ENCODE results near the gene OSM.

The OSM gene

DNA sequence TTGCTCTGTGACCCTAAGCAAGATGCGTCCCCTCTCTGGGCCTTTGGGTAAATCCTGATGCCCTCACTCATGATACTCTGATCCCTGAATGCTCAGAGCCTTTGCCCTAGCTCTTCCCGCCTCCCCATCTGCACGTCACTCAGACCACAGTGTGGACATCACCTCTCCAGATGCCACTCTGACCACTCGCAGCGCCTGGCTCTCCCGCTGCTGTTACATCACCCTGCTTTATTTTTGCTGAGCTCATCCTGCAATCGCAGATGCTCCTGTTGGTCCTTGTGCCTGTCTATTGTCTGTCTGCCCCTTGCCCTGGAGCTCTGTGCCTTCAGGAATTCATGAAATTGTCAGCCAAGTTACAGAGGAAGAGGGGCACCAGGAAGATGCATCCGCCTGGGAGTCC, 5.5 kb downstream of the OSM start:
- DNase-seq: no peak

DNA sequence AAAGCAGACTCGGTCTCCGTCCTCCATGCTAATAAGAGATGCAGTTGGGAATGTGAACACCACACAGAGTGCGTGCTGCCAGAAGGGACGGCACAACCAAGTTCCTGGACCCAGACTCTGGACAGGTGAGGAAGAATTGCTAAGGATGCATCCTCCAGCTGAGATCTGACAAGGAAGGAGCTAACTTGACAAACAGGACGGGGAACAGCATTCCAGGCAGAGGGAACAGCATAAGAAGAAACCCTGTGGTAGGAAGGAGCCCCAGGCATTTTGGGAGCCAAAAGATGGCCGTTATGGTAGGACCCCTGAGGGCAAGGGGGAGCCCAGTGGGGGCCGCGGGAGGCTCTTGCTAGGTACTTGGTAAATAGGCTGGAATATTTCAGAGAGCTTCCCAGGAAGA, 6.0 kb downstream of the OSM start:
- no peak for DNase-seq

DNA sequence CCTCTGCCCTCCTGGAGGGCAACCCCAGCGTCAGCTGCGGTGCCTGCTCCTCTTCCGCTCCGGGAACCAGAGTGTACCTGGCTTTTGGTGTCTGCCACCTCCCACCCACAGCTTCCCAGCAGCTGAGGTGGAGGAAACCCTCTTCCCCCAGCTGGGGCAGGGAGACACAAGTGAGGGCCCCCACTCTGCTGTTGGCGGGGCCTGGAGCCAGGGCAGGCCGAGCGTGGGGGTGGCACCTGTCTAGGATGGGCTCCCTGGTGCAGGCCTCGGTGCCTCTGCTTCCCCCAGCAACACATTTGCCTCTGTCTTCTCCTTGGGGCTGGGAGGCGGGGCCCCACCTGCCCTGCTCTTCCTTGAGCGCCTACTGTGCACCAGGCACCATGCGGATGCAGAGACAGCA, 6.4 kb downstream of the OSM start:
- DNase-seq: no peak

DNA sequence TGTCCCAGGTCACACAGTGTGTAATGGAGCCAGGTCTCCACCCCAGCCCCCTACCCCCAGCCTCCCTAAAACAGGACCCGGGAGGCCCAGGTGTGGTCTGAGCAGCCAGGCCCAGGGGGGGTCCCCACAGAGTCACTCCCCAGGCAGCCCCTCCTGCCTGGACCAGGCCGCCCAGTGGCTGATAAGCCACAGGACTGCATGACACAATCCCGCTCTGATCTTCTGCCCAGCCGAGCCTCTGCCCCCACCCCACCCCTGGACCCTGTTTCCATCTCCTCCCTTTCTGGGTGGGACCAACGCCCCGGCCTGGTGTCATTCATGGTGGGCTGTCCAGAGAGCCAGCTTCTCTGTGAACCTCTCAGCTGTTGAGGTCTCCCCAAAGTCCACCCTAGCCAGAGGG, 12.3 kb downstream of the OSM start:
- DNase-seq: no peak

DNA sequence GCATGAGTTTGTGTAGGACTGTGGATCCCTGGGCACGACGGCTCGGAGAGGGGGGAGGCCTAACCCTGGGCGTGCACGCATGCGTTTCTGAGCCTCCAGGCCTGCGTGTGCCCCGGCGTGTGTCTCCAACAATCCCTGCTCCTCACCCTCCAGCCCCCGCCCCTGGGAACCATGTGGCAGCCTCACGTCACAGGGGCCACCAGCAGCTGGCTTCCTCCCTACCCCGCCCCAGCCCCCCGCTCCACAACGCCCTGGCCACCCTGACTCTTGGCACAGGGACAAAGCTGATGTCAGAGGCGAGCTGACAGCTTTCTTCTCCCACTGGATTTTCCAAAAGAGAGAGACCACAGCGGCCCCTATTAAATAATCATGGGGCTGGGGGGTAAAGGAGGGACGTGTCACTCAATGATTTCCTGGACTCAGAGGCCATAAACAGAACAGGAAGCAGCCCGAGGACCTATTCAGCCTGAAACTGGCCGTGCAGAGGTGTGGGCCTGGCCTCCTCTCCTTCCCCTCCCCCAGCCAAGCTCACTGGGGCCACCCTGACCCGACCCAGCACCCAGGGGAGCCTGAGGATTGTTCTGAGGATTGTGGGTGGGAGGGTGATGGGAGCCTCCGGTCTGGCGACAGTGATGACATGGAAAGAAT, 13.3 kb downstream of the OSM start:
- peak; percentile 87 for DNase-seq

DNA sequence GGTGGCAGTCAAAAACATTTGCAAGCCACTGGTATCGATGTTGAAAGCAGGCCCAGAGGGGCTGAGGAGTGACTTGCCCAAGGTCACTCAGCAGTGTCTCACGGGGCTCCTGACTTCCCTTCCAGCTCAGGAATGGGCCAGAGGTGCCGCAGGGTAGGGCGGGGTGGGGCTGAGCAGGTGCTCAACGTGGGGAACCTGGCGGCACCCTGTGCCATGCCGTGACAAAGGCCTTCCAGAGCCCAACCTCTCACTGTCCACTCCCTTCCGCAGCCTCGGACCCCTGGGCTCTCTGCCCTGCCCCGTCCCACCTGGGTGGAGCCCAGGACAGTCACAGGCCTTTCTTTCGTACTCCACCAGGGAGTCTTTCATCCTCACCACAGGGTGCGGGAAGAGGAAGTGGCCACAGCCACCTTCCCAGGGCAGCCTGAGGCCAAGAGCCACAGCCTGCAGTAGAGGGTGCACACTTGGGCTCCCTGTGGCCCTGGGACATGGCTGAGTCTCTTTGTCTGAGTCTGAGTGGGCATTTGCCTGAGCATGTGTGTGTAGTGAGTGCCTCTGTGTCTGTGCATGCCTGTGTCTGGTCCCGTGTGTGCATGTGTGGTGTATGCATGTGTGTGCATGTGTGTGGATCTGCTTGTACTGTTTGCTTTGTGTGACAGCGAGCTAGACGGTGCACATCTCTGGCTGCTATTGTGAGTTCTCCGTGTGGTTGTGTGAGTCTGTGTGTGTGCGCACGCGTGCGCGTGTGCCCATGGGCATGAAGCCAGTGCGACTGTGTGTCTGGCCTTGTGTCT, 14.0 kb downstream of the OSM start:
- no peak for DNase-seq

DNA sequence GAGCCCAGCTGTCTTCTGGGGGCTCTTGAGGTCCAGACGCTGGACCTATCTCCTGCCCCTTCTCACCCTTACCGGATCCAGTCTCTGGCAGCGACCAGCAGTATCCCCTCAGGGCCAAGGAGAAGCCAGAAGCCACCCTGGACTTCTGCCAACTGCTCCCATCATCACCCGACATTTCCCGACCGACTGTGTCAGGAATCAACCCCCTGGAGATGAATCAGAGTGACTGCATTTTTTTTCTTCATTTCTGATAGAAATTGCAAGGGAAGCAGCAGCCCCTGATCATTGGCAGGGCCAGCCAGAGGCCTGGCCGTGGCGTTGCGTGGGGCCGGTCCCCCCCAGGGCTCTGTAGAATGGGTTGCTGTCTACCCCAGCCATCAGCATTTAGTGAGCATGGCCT, 14.9 kb downstream of the OSM start:
- peak; percentile 63 for DNase-seq

DNA sequence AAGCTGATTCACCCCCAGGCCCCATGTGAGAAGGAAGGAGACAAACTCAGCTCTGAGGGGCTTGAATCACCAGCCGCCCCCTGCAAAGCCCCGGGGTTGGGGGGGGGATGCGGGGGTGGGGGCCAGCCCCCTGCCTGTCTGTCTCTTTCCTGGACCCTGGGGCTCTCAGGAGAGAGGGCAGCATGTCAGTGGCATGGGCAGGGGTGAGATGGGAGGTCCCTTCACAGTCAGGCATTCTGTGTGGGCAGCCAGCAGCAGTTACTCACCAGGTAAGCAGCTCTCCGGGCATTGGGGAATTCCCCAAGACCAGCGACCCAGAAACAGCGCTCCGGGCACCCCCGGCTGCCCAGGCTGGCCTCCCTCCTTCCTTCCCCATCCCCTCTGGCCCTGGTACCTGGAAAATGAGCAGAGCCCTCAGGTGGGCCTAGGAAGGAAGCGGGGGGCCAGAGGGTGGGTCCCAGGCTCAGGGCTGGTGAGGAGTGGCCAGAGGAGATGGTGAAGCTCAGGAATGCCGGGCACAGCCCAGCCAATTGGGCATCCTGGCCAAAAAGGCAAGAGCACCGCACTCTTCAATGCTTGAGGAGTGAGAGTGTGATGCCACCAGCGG, 15.9 kb downstream of the OSM start:
- DNase-seq: no peak

DNA sequence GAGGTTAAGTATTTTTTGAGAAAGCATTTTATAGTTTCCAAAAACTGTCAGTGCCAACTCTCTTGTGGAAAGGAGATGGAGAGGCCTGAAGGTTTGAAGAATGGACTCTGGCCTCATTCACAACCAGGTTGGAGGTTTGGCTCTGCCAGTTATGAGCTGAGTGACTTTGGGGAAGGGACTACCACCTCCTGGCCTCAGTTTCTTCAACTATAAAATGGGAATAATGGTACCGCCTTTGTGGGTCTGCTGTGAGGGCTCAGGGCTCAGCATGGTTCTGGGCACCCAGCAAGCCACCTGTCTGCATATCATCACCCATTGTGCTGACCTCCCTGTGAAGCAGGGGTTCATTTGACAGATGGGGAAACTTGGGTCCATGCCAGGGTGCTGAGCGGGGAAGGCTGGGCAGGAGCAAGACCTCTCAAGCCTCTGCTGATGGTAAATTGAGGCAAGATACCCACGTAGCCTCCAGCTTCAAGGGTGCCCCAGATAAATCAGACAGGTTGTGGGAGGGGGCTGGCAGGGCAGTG, 16.5 kb downstream of the OSM start:
- DNase-seq: no peak

DNA sequence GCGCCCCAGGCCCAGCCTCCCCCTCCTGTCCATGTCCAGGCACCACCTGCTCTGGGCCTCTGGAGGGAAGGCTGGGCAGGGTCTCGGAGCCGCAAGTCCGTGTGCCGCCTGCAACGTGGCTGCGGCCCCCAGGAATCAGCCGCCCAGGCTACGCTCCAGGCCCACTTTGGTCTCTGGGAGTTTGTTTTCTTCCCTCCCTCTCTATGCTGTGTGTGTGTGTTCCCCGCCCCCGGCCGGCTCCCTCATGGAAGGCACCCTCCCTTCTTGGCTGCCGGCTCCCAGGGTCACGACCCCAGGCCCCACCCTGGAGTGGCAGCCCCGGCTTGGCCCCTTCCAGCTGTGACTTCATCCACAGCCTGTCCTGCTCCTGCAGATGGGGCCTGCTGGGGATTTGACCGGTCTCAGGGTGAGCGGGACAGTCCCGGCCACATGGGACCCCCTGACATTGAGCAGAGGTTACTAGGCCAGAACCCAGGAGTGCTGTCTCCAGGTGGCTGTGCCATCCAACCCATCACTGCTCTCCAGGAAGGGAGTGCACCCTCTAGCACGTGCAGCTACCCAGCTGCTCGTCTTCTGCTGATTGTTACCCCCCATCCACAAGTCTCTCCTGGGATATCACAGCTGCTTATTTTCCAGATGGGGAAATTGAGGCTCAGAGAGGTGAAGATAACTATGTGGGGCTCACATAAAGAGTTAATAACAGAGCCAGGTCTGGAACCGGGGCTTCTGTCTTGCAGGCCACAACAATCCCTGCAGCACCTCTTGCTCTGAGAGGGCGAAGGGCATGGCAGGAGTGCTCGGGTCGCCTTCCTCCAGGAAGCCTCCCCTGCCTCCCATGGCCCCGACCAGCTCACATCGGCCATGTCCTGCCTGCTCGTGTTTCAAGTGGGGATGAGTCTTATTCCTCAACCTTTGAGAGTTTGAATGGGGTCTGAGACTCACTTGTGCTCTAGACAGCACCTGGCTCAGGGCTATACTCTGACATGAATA, 17.3 kb downstream of the OSM start:
- DNase-seq: no peak

DNA sequence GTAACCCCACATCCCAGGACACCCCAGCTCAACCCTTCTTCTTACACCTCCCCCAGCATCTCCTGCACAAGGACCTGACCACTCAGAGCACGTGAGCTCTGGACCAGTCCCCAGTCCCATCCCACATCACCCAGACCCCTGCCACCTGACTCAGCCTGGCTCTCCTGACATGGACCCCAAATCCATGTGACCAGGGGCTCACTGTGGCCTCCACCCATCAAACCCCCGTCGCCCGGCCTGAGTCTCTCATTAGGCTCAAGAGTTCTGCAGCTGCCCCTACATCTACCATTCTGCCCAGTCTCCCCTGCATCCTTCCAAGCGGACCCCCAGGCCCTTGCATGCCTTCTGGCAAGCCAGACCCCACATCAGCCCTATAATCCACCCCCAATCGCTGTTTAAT, 18.2 kb downstream of the OSM start:
- no peak for DNase-seq

DNA sequence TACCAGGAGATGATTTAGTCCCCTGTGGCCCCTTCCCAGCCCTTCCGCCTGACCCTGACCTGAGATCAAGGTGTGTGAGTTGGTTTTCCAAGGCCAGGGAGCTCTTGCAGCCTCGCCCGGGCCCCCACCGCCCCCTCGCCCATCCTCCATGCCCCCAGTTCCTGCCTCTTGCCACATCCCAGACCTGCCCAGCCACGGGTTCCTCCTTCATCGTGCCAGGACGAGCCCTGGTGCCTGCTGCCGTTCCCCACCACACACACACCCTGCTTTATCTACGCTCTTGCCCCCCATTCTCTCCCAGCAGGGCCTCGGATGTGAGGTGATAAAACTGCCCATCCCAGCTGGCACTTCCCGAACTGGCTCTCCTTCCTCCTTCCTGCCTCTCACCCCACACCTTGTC, 18.7 kb downstream of the OSM start:
- DNase-seq: no peak

DNA sequence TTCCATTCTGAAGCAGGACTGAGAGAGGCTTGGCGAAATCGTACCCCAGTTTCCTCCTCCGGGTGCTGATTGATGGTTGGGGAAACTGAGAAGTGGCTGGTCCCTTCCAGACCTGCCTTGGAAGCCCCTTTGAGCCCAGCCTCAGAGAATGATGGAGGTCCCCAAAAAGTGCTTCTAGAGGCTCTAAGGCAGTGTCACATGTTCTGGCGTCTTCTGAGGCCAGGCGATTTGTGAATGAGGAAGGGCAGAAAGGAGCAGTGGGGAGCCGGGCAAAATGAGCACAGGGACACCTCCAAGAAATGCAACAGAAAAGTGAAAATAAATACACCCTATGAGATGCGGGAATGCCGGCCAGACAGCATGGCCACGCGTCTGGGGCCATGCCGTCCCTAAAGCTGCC, 19.1 kb downstream of the OSM start:
- DNase-seq: no peak

DNA sequence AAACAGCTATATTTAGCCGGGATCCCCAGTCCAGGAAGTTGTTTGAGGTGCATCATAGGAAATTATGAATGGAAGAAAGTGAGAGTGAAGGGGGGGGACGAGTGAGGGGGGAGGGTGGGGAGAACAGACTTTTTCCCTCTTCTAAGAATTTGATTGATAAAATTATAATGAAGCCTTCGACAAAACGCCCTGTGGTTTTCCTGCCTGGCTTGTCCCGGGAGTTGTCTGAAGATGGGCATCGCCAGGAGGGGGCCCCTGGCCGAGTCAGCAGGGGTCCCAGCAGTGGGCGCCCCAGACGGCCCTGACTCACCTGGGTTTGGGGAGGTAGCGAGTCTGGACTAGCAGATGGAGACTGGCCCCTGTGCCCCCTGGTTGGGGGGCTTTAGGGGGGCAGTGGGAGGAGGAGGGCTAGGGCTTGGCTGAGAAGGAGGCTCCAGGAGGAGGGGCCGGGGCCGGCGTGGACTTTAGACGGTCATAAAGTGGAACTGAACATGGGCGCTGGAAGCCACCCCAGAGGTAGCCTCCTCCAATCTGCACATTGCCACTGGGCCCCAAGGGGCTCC, 19.8 kb downstream of the OSM start:
- DNase-seq: no peak

DNA sequence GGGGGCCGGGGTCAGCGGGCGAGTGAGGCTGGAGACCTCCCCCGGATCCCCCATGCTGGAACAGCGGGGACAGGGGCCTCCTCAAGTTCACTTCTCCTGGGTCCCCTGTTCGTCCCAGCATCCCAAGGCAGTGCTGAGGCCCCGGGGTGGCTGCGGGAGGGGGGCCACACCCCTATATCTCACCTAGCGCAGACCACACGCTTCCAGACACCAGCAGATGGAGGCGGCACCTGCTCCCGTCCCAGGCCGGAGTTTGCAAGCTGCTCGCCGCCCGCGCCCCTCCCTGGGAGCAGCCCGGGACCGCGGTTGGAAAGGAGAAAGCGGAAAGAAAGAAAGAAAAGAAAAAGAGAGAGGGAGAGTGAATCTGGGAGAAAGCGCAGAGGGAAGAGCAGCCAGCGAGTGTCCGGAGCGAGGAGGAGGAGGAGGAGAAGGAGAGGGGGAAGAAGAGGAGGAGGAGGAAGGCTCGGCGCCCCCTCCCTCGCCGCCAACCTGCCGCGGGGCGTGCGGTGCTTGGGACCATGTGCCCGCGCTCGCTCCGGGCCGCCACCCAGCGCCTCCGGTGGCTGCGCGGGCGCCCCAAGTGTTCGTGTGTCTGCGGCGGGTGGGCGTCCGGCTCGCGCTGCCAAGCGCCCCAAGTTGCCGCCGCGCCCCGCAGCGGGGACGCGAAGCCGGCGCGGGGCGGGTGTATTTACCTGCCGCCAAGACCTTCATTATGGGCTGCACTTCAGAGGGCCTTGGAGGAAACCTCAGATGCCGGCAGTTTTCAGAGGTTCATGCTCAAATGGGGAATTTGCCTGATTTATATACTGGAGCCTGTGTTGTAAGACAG, 20.5 kb downstream of the OSM start, which contains the start of gene LIF:
Gene LIF, minus strand, starts transcription at position 775 of the 829 bp plus-strand sequence. Its CDS starts 64 bp downstream, at position 711.
- peak; percentile 75 for DNase-seq

DNA sequence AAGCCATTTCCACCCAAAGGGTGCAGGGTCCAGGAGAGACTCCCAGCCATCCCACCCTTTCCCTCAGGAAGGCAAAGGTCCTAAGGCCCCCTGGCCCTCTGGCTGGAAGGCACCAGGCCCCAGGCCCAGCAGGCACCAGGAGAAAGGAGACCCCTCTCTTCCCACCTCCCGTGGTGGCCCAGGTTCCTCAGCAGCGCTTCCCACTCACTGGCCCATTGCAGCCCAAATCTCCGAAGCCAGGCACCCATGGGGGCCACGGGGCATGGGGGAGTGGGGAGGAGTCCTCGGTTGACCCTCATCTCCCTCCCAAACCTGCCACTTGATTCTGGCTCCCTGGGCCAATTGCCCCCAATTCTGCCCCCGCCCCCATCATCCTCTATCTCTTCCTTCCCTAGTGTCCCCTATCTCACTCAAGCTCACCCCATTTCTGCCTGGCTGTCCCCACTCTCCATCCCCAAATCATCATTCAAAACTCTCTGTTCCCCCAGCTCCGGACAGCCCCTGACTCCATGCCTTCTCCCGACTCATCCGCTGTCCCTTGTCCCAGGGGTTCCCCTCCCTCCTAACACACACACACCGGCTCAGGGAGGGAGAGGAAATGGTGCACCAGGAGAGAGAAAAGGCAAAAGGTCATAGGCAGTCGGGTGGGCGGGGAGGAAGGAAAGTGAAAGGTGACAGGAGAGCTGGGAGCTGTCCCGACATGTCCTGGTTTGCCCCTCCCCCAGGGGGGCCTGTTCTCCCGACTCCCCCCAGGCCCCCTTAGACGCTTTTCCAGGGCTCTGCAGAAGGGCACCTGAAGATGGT, 21.3 kb downstream of the OSM start:
- DNase-seq: peak; percentile 48

DNA sequence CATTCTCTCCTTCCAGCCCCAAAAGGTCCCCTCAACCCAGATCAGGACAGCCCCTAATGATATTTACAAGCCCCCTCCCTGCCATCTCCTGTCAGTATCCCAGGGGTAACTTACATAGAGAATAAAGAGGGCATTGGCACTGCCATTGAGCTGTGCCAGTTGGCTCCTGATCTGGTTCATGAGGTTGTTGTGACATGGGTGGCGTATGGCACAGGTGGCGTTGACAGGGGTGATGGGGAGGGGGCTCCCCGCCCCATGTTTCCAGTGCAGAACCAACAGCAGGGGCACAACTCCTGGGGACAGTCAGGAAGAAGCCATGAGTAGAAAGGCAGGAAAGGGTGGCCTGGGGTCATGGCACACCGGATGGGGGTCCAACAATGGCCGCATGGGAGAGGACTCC, 22.0 kb downstream of the OSM start:
- DNase-seq: no peak

DNA sequence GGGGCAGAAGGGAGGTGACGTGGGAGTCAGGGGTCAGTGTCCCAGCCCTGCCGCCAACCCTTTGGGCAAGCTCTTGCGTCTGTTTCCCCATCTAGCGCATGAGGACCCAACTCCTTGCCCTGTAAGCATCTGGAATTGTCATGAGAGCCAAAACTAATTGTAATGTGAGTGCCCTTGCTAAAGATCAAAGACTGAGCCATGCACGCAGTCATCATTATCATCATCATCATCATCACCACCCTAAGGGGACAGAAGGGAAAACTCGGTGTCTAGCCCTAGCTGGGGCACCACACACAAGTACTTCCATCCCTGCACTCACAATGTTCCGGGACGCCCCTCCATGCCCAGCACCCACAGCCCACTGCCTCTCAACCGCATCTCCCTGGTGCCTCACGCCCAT, 22.6 kb downstream of the OSM start:
- DNase-seq: no peak

DNA sequence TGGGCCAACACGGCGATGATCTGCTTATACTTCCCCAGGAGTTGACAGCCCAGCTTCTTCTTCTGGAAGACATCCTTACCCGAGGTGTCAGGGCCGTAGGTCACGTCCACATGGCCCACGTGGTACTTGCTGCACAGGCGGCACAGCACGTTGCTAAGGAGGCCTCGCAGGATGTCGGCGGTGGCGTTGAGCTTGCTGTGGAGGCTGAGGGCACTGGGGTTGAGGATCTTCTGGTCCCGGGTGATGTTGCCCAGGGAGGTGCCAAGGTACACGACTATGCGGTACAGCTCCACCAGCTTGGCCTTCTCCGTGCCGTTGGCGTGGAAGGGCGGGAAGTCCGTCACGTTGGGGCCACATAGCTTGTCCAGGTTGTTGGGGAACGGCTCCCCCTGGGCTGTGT, 23.0 kb downstream of the OSM start:
- DNase-seq: no peak

DNA sequence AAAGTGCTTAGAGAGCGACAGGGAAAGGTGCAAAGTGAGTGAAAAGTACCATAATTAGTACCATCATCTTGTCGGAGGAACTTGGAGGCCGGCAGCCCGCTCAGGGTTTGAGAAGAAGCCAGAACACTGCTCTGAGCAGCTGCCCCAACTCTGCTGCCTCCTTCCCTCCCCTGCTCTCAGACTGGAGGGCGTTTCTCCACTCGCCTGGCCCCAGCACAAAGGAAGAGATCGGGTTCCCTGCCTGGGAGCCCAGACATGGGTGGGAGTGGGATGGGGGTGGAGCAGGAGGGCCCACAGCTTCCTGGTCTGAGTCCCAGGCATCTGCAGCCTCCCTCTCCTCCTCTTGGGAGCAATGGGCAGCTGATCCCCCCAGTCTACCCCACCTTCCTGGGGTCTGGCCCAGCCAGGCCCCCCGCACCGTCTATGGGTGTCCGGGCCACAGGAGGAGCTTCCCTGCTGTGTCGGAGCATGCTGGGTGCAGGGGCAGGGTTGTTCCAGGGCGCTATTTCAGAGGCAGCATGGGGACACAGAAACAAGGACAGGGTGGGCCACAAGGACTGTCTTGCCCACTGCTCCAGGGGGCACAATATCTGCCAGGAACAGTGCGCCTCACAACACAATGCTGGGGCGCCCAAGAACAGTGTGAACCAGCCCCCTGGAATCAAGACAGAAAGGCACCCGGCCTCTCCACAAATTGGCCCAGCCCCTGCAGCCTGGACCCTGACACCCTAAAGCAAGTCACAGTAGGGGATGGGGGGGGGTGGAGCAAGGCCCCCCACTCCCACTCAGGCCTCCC, 24.9 kb downstream of the OSM start:
- no peak for DNase-seq
